Epithelial cell of proximal tubule (primary cell): ENCODE data around the gene HSPB7. TPM values are rescaled to one million over a fixed set of nuclear protein-coding genes. Genes with fewer than 3 reads are reported as not detected.

Experiments
- DNase-seq: peaks from one replicate; pipeline ENCODE4 v3.0.0-alpha.2; 2011; ENCODE audit warnings: low read depth
- H3K4me3 ChIP-seq: 2 replicates; pipeline ENCODE4 v1.5.1; 2011; ENCODE audit warnings: low read depth, mild to moderate bottlenecking, low read length
- total RNA-seq: library from RNA; depleted of rRNA; stranded (reverse); fragments of >200 nt; gene quantifications from 2 replicates; pipeline ENCODE4 v1.2.3, GENCODE V29; 2015
- TF ChIP-seq, protein P1 (sequence below): conservative IDR thresholded peaks from 2 replicates; pipeline ENCODE4 v1.5.1; 2012; ENCODE audit warnings: low read depth, mild to moderate bottlenecking, low read length

The HSPB7 gene
- total RNA-seq, 1 donor from 2014 or later: not detected

DNA sequence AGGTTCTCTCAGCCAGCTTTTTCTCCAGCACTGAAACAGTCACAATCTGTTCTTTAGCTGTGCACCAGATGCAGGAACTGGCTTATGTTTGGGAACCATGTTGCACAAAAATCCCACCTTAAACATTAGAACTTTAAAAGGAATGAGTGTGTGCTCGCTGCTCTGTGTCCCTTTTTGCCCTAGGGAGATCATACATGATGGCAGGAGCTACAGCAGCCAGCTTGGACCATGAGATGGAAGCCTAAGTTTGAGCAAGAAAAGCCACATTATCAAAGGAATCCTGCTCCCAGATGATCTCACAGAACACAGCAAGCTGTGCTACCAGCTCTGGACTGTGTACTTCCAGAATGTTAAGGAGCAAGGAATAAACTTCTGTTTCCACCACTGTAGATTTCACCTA lies 45.4 kb downstream of the HSPB7 start:
- no peak for DNase-seq
- H3K4me3 ChIP-seq: no peak overlapping the region
- TF ChIP-seq, protein P1, sequence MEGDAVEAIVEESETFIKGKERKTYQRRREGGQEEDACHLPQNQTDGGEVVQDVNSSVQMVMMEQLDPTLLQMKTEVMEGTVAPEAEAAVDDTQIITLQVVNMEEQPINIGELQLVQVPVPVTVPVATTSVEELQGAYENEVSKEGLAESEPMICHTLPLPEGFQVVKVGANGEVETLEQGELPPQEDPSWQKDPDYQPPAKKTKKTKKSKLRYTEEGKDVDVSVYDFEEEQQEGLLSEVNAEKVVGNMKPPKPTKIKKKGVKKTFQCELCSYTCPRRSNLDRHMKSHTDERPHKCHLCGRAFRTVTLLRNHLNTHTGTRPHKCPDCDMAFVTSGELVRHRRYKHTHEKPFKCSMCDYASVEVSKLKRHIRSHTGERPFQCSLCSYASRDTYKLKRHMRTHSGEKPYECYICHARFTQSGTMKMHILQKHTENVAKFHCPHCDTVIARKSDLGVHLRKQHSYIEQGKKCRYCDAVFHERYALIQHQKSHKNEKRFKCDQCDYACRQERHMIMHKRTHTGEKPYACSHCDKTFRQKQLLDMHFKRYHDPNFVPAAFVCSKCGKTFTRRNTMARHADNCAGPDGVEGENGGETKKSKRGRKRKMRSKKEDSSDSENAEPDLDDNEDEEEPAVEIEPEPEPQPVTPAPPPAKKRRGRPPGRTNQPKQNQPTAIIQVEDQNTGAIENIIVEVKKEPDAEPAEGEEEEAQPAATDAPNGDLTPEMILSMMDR: no peak

DNA sequence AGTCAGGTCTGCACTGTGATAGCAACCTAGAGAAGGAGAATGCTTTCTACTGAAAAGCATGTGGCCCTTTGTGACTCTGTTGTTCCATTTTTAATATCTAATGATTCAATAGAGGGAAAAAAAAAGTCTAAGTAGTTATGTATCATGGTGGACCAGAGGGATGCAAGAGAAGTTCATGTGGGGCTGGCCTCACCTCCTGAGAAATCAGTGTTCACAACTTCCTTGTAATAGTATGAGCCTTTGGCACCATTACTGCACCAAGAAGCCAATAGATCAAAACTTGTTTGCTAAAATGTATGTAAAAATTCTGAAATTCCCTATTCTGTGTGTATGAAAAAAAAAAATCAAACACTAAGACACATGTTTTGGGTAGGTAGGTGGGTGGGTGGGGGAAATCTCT lies 46.9 kb downstream of the HSPB7 start:
- DNase-seq: no peak
- TF ChIP-seq, protein P1: no peak
- H3K4me3 ChIP-seq: no peak overlapping the region

DNA sequence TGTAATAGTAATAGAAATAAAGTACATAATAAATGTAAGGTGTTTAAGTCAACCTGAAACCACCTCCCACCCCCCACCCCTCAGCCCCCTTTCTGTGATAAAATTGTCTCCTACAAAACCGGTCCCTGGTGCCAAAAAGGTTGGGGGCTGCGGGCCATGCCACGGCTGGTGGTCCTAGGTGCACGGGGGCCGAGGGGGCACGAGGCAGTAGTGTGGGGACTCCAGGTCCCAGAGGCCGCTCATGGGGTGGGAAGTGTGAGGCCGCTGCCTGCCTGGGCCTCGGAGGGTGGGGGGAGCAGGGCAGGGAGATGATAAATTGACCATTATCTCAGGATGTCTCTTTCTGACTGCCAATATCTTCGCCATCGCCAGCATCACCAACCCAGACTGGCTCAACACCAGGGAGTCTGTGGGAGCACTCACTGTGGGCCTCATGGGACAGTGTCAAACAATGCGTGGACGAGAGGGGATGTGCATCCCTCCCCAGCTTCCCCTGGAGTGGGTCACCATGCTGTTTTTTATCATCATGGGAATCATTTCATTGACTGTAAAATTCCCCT lies 48.4 kb downstream of the HSPB7 start:
- TF ChIP-seq, protein P1: no peak
- no peak overlapping the region for H3K4me3 ChIP-seq
- no peak for DNase-seq

DNA sequence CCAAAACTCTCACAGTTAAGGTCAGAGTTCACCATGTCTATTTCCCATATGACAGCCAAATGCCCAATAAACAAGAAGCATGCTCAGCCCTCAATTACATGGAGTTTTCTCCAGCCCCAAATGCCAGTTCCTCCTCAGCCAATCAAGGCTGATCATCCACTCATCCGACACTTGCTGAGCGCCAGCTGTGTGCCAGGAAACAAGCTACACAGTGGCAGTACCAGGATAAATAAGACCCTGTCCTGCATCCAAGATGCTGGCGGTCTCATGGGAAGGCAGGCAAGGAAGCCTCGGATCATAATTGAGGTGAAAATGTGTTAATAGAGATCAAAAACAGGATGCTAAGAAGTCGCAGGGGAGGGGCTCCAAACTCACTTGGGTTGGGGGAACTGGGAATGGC lies 49.7 kb downstream of the HSPB7 start:
- DNase-seq: no peak
- TF ChIP-seq, protein P1: no peak
- H3K4me3 ChIP-seq: no peak overlapping the region

DNA sequence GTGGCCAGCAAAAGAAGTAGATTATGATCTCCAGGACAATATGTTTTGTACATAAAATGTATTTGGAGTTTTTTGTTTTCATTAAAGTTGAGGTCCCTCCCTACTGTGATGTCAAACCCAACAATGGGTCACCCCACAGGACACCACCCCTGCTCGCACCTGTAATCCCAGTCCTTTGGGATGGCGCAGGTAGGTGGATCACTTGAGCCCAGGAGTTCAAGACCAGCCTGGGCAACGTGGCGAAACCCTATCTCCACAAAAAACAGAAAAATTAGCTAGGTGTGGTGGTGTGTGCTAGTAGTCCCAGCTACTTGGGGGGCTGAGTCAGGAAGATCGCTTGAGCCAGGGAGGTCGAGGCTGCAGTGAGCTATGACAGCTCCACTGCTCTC lies 50.9 kb downstream of the HSPB7 start:
- TF ChIP-seq, protein P1: no peak
- H3K4me3 ChIP-seq: no peak overlapping the region
- no peak for DNase-seq

DNA sequence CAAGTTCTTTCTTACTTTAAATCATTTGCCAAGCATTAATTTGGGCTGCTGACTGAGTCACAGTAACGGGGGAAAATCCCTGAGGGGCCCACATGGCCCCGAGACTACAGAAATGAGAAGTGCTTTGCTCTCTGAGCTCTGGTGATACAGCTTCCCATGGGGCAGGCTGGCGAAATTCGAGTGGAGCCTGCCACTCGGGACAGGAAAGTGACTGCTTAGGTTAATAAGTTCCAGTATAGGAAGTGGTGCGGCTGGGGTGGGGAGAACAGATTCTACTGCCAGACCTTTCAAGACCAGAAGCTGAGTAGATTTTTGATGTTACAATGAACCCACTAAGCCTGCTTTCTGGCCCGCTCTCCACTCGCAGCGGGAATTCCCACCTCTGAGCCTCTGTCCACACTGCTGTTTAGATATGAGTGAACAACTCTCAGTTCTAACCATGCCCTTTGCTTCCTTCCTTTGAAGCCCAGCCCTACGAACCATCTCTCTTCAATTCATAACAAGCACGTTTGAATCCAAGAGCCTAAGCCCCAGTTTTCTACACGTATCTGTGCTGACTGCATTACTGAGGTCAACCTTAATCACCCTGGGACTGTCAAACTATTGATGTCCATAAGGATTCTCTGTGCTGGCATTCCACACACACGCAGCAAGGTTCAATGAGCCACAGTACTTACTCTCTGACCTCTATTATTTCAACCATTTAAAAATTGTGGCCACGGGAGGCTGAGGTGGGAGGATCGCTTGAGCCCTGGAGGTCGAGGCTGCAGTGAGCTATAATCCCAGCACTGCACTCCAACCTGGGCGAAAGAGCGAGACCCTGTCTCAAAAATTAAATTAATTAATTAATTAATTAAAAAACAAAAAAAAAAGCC lies 51.5 kb downstream of the HSPB7 start:
- DNase-seq: no peak
- no peak overlapping the region for H3K4me3 ChIP-seq
- TF ChIP-seq, protein P1: no peak
